ENCODE measurements around the gene PNPLA2.

- TF ChIP-seq, protein P1, sequence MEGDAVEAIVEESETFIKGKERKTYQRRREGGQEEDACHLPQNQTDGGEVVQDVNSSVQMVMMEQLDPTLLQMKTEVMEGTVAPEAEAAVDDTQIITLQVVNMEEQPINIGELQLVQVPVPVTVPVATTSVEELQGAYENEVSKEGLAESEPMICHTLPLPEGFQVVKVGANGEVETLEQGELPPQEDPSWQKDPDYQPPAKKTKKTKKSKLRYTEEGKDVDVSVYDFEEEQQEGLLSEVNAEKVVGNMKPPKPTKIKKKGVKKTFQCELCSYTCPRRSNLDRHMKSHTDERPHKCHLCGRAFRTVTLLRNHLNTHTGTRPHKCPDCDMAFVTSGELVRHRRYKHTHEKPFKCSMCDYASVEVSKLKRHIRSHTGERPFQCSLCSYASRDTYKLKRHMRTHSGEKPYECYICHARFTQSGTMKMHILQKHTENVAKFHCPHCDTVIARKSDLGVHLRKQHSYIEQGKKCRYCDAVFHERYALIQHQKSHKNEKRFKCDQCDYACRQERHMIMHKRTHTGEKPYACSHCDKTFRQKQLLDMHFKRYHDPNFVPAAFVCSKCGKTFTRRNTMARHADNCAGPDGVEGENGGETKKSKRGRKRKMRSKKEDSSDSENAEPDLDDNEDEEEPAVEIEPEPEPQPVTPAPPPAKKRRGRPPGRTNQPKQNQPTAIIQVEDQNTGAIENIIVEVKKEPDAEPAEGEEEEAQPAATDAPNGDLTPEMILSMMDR (conservative IDR thresholded peaks at IDR 0.05; ENCODE audit: low read length): no peak
- TF ChIP-seq EZH2phosphoT487 (IDR thresholded peaks at IDR 0.05; ENCODE audit: borderline replicate concordance, low read depth, low read length): no peak
Measured at GRCh38 chr11:816433-816779, 2.3 kb upstream of the PNPLA2 start.
